ENCODE results near the gene CSTB.

Gene CSTB

DNA sequence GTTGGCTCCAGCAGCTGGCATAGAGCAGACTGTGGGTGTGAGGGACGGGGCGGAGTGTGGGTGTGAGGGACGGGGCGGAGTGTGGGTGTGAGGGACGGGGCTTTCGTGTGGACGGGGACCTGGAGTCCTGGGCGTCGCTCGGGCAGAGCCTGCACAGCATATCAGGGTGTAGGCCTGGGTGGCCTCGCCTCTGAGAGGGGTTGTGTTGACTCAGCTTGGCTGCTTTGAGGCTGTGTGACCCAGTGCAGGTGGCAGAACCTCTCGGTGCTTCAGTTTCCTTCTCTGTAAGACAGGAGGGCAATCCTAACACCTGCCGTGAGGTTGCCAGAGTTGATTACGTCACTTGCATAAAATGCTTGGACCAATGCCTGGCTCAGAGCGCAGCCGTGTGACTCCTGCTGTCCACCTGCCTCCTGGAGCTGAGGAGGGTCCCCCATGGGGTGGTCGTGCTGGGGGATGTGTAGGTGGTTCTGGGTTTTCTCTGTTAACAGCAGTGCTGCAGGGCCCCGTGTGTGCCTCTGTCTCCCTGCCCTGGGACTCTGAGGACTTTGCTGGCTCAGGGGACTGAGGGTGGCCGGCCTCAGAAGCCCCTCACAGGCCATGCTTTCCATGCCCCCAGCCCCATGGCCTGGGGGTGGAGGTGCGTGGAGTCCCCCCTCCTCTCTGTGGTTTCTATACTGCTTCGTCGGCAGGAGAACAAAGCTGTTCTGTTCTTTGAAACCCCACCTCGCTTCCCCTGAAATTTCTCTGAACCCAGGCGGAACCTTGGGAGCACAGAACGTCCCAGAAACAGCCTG is 41.8 kb downstream of the CSTB start:
- H3K4me3 ChIP-seq (ENCODE audit: low read depth, low read length), result no peak overlapping the region
- no peak overlapping the region for H3K9ac ChIP-seq (ENCODE audit: low read depth, low read length)
- no peak overlapping the region for H3K27ac ChIP-seq (ENCODE audit: low read depth, low read length)
- H3K36me3 ChIP-seq (ENCODE audit: control insufficient read depth, insufficient read depth, low read length), result no peaks in the 10 kb centered on the region
- no peaks in the 10 kb centered on the region for H3K27me3 ChIP-seq (ENCODE audit: control insufficient read depth, insufficient read depth, low read length)
- H3K9me3 ChIP-seq (ENCODE audit: control insufficient read depth, insufficient read depth, low read length), result no peaks in the 10 kb centered on the region
- 0 out of 2 replicates have a peak, but pooled peaks cover 6% of the 10 kb centered on the region for H3K4me1 ChIP-seq (ENCODE audit: control insufficient read depth, insufficient read depth, low read length)

DNA sequence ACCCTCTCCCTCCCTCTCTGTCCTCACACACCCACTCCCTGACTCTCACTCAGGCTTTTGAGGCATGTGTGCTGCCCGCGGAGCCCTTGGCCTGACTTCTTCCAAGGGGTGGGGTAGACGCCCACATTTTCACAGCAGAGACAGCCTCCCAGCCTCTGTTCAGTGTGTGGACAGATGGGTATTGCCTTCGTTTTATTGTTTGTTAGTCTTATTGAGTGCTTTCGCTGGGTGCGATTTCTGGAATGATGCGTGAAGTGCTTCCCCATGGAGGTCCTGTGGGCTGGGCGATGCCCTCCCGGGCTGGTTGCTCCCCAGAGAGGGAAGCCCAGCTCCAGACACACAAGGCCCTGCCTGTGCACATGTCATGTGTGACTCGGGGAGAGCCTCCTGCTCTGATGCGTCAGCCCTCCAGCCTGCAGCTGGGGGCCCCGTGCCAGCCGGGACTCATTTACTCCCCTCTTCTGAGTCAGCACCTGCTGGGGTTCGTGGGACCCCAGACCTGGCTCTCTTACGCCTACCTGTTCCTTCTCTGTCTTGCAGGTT is 42.5 kb downstream of the CSTB start:
- Histone ChIP-seq H3K9ac (ENCODE audit: low read depth, low read length) (no peak overlapping the region), H3K27ac (ENCODE audit: low read depth, low read length) (no peak overlapping the region), H3K27me3 (ENCODE audit: control insufficient read depth, insufficient read depth, low read length) (no peaks in the 10 kb centered on the region), H3K4me1 (ENCODE audit: control insufficient read depth, insufficient read depth, low read length) (0 out of 2 replicates have a peak, but pooled peaks cover 6% of the 10 kb centered on the region), H3K4me3 (ENCODE audit: low read depth, low read length) (no peak overlapping the region), H3K36me3 (ENCODE audit: control insufficient read depth, insufficient read depth, low read length) (no peaks in the 10 kb centered on the region), H3K9me3 (ENCODE audit: control insufficient read depth, insufficient read depth, low read length) (no peaks in the 10 kb centered on the region)

DNA sequence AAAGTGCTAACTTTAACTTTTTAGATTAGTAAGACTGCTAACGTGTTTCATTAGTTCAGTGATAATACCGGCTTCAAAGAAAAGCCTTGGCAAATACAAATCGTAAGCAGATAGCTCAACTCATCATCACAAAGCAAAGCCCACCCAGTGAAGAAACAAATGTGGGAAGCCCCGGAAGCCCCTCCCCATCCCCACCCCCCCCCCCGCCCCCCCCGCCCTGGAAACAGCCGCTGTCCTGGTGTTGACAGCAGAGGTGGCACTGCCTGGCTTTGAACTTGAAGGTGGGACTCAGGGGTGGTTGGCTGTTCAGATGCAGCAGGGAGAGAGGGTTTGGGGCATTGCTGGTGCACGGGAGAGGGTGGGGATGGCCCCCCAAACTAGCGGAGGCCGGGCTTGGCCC is 43.0 kb downstream of the CSTB start:
- H3K4me1 ChIP-seq (ENCODE audit: control insufficient read depth, insufficient read depth, low read length), result peaks cover 9% of the 10 kb centered on the region; the same call in 1 of the 2 replicates
- H3K36me3 ChIP-seq (ENCODE audit: control insufficient read depth, insufficient read depth, low read length), result no peaks in the 10 kb centered on the region
- H3K4me3 ChIP-seq (ENCODE audit: low read depth, low read length), result no peak overlapping the region
- H3K9me3 ChIP-seq (ENCODE audit: control insufficient read depth, insufficient read depth, low read length), result no peaks in the 10 kb centered on the region
- no peak overlapping the region for H3K9ac ChIP-seq (ENCODE audit: low read depth, low read length)
- no peaks in the 10 kb centered on the region for H3K27me3 ChIP-seq (ENCODE audit: control insufficient read depth, insufficient read depth, low read length)
- no peak overlapping the region for H3K27ac ChIP-seq (ENCODE audit: low read depth, low read length)

DNA sequence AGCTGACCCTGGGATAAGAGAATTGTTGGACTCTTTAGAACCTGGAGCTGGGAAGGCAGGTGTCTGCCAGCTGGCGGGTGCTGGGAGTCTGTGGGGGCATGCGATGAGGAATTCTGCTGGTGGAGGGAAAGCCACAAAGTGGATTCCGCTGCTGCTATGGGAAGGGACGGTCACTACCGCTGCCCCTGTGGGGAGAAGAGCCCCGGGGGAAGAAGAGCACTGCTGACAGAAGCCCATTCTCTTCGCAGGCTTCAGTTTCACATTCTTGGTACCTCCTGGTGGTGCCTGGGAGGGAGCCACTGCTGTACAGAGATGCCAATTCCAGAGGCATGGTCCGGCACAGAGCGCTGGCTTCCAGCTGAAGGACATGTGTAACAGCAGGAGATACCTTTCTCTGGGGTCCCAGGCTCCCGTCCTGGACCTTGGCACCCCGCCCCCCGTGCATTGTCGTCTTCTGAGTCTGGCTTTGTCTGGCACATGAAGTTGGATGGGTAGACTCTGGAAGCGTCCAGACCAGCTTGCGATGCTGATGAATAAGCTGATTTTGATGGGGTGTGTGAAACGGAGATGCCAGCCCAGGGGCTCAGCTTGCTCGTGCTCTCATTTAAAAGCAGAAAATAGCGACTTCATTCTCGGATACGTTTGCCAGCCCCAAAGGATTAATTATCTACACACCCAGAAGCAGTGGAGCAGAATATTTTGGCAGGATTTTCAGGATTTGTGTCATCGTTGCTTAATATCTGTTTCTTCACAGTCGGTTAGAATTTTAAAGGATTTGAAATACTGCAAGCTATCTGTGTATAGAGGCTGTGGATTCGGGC is 44.0 kb downstream of the CSTB start:
- H3K4me3 ChIP-seq (ENCODE audit: low read depth, low read length), result no peak overlapping the region
- no peak overlapping the region for H3K27ac ChIP-seq (ENCODE audit: low read depth, low read length)
- no peaks in the 10 kb centered on the region for H3K9me3 ChIP-seq (ENCODE audit: control insufficient read depth, insufficient read depth, low read length)
- no peaks in the 10 kb centered on the region for H3K27me3 ChIP-seq (ENCODE audit: control insufficient read depth, insufficient read depth, low read length)
- no peaks in the 10 kb centered on the region for H3K36me3 ChIP-seq (ENCODE audit: control insufficient read depth, insufficient read depth, low read length)
- no peak overlapping the region for H3K9ac ChIP-seq (ENCODE audit: low read depth, low read length)
- H3K4me1 ChIP-seq (ENCODE audit: control insufficient read depth, insufficient read depth, low read length), result peaks cover 12% of the 10 kb centered on the region; the same call in 1 of the 2 replicates

DNA sequence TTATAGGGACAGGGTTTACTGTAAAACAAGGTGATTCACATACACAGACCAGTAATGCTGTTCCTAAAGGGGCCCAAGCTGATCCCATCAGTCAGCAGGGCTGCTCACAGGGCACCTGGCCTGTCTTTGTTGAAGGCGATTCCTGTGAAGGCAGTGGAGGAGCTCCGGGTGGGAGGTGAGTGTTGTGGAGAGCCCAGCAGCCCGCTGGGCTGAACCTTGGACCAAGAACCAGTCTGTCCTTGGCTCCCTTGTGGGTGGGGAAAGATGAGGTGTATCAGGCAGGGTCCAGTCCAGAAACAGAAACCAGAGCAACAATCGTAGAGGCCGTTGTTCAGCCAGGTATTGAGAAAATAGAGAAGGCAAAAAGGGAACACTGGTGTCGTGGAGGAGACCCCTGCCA is 44.6 kb downstream of the CSTB start:
- Histone ChIP-seq H3K4me1 (ENCODE audit: control insufficient read depth, insufficient read depth, low read length) (peaks cover 12% of the 10 kb centered on the region; the same call in 1 of the 2 replicates), H3K4me3 (ENCODE audit: low read depth, low read length) (no peak overlapping the region), H3K9me3 (ENCODE audit: control insufficient read depth, insufficient read depth, low read length) (no peaks in the 10 kb centered on the region), H3K9ac (ENCODE audit: low read depth, low read length) (no peak overlapping the region), H3K27me3 (ENCODE audit: control insufficient read depth, insufficient read depth, low read length) (no peaks in the 10 kb centered on the region), H3K27ac (ENCODE audit: low read depth, low read length) (no peak overlapping the region), H3K36me3 (ENCODE audit: control insufficient read depth, insufficient read depth, low read length) (no peaks in the 10 kb centered on the region)

DNA sequence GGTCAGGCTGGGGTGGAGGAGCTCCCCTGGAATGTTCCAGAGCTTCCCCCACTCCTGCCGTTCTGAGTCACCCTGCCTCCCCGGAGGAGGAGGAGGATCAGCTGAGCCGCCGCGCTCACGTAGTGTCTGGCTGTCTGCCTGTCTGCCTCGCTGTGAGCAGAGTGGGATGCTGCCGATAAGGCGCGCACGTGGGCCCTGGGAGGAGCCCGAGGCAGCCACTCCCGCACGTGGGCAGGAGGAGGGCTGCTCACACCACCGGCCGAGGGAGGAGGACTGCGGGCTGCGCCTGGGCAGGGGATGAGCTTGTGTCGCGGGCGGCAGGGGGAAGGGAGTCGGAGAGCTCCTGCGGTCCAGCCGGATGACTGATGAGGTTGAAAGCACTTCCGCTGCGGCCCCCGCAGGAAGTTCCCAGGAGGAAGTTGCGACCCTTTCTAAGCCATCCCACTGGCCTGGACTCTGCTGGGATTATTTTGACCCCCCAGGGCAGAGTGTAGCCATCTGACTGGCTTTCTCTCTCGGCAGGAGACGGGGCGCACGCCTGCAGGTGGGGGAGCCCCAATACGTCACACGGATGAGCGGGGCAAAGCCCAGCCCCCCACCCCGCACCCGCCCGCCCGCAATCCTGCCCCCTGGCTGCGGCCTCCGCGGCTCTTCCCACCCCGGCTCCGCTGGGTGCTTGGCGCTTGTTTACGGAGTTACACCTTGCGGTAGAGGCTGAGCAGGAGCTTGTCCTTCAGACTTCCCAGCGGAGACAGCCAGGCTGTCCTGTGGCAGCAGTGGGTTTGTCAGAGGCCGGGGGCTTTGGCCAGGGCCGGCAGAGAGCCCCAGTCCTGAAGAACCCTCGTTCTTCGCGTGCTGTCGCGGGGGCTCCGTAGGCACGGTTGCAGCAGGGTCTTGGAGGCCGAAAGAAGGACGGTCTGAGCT is 47.4 kb downstream of the CSTB start:
- H3K4me3 ChIP-seq (ENCODE audit: low read depth, low read length), result peak overlapping the region; percentile 74
- H3K9me3 ChIP-seq (ENCODE audit: control insufficient read depth, insufficient read depth, low read length), result no peaks in the 10 kb centered on the region
- H3K27ac ChIP-seq (ENCODE audit: low read depth, low read length), result peak overlapping the region; percentile 95
- peak overlapping the region; percentile 77 for H3K9ac ChIP-seq (ENCODE audit: low read depth, low read length)
- H3K4me1 ChIP-seq (ENCODE audit: control insufficient read depth, insufficient read depth, low read length), result peaks cover 12% of the 10 kb centered on the region; the same call in 1 of the 2 replicates
- H3K36me3 ChIP-seq (ENCODE audit: control insufficient read depth, insufficient read depth, low read length), result peaks cover 5% of the 10 kb centered on the region
- H3K27me3 ChIP-seq (ENCODE audit: control insufficient read depth, insufficient read depth, low read length), result no peaks in the 10 kb centered on the region

DNA sequence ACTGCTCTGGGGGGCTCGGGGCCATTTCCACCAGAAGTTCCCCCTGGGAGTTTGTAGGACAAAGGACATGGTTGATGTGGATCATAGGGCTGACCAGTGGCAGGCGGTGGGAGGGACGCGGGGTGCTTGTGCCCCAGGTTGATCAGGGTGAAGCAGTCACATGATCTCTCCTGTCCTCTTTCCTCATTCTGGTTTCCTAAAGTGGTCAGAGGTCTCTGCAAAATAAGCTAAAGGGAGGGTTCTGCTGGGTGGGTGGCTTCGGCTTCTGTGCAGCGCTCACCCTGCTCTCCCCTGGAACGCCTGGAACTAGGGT is 48.0 kb downstream of the CSTB start:
- Histone ChIP-seq H3K36me3 (ENCODE audit: control insufficient read depth, insufficient read depth, low read length) (peaks cover 9% of the 10 kb centered on the region), H3K9me3 (ENCODE audit: control insufficient read depth, insufficient read depth, low read length) (no peaks in the 10 kb centered on the region), H3K27ac (ENCODE audit: low read depth, low read length) (peak overlapping the region; percentile 95), H3K9ac (ENCODE audit: low read depth, low read length) (peak overlapping the region; percentile 74), H3K27me3 (ENCODE audit: control insufficient read depth, insufficient read depth, low read length) (no peaks in the 10 kb centered on the region), H3K4me1 (ENCODE audit: control insufficient read depth, insufficient read depth, low read length) (peaks cover 8% of the 10 kb centered on the region; the same call in 1 of the 2 replicates), H3K4me3 (ENCODE audit: low read depth, low read length) (peak overlapping the region; percentile 74)

DNA sequence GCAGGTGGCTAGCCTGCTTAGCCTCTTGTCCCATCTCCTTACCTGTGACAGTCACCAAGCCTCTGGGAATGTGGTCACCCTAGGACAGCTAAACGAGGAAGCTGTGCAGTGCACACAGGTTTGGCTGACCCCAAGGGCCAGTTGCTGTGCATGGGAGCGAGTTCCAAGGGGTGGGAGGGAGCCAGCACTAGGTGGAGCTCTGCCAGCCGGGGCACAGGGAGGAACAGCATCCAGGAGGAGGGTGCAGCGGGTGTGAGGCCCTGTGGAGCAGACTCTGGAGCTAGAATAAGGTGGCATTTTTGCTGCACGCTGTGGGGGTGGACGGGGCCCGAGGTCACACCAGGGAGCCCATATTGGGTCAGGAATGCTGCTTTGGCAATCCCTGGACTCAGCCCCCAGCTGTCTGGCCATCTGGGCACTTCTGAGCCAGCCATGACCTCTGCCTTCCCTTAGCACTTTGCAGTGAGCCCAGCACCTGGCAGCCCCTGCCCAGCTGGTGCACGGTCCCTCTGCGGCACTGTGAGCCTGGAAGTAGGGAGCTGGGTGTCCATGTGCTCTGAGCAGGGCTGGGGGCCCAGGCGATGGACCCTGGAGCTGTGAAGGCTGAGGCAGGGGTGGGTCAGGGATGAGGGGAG is 48.5 kb downstream of the CSTB start:
- Histone ChIP-seq H3K4me1 (ENCODE audit: control insufficient read depth, insufficient read depth, low read length) (peaks cover 8% of the 10 kb centered on the region; the same call in 1 of the 2 replicates), H3K9ac (ENCODE audit: low read depth, low read length) (no peak overlapping the region), H3K27ac (ENCODE audit: low read depth, low read length) (peak overlapping the region; percentile 95), H3K4me3 (ENCODE audit: low read depth, low read length) (peak overlapping the region; percentile 74), H3K27me3 (ENCODE audit: control insufficient read depth, insufficient read depth, low read length) (no peaks in the 10 kb centered on the region), H3K9me3 (ENCODE audit: control insufficient read depth, insufficient read depth, low read length) (no peaks in the 10 kb centered on the region), H3K36me3 (ENCODE audit: control insufficient read depth, insufficient read depth, low read length) (peaks cover 9% of the 10 kb centered on the region)

DNA sequence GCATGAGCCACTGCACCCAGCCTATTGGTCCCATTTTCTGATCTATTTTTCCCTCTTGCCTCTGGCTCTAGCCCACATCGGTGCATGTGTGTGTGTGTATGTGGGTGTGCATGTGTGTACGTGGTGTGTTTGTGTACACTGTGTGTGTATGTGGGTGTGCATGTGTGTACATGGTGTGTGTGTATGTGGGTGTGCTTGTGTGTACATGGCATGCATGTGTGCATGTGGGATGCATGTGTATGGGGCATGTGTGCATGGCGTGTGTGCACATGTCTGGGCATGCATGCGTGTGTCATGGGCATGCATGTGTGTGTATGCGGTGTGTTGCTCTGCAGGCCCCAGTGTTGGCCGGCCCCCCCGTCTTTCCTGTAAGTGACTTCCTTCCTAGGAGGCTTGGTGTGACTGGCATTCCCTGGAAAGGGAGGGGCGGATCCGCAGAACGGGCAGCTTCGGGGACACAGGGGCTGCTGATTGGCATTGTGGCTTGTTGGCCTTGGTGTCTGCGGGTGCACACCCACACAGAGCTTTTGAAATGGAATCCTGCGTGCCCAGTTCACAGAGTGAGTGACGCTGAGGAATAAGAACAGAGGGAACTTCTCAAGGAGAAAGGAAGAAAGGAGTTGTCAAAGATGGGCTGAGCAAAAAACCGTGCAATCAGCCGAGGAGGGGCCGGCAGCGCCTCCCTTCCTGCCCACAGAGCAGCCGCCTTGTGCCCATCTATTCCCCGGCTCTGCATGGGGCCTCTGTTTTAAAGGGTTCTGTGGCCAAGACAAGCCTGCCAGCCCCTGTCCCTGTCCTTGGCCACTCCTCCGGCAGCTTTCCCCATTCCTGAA is 49.2 kb downstream of the CSTB start:
- no peak overlapping the region for H3K27ac ChIP-seq (ENCODE audit: low read depth, low read length)
- H3K9me3 ChIP-seq (ENCODE audit: control insufficient read depth, insufficient read depth, low read length), result no peaks in the 10 kb centered on the region
- H3K36me3 ChIP-seq (ENCODE audit: control insufficient read depth, insufficient read depth, low read length), result peaks cover 9% of the 10 kb centered on the region
- peaks cover 8% of the 10 kb centered on the region; the same call in 1 of the 2 replicates for H3K4me1 ChIP-seq (ENCODE audit: control insufficient read depth, insufficient read depth, low read length)
- H3K9ac ChIP-seq (ENCODE audit: low read depth, low read length), result no peak overlapping the region
- no peaks in the 10 kb centered on the region for H3K27me3 ChIP-seq (ENCODE audit: control insufficient read depth, insufficient read depth, low read length)
- no peak overlapping the region for H3K4me3 ChIP-seq (ENCODE audit: low read depth, low read length)

Measured in HUES48 (cell line).